K562 (cell line): Measurements from ENCODE around the gene LIPE. TPM values are rescaled to one million over a fixed set of nuclear protein-coding genes. Genes with fewer than 3 reads are reported as not detected.

Experiments used
- CHD1 ChIP-seq: fragments of 200-600 bp; sonication (generic); IDR thresholded peaks from one replicate; pipeline ENCODE4 v1.6.1; 2012; ENCODE audit warnings: mild to moderate bottlenecking, moderate library complexity, low read length, inconsistent platforms
- GATA2 ChIP-seq: sonication (generic); formaldehyde crosslinking; IDR thresholded peaks from 2 replicates; pipeline ENCODE4 v1.4.0; 2020; ENCODE audit warnings: mild to moderate bottlenecking, missing genetic modification reagents
- HMG20B ChIP-seq: fragments of 250-450 bp; sonication (Bioruptor Pico); IDR thresholded peaks from 2 replicates; pipeline ENCODE4 v1.5.0; 2021; ENCODE audit warnings: mild to moderate bottlenecking
- JUN ChIP-seq, 2 experiments: sonication (generic) in 1 of 2; formaldehyde crosslinking in 1 of 2; IDR thresholded peaks; 2 replicates each; pipeline versions ENCODE4 v1.6.1 to v1.8.0; 2012 to 2022; ENCODE audit warnings: borderline replicate concordance in 2 of 2, mild to moderate bottlenecking in 2 of 2, improper control_type of control experiment in 1 of 2, low read depth in 1 of 2, low read length in 1 of 2, missing genetic modification reagents in 1 of 2
- POLR2AphosphoS2 ChIP-seq: IDR thresholded peaks from 2 replicates; pipeline ENCODE4 v1.6.1; 2012; ENCODE audit warnings: low read length, improper control_type of control experiment
- PURB ChIP-seq: sonication (generic); formaldehyde crosslinking; IDR thresholded peaks from 2 replicates; pipeline ENCODE4 v1.9.0; 2021; ENCODE audit warnings: low read depth, mild to moderate bottlenecking, missing genetic modification reagents
- RBBP5 ChIP-seq: fragments of 200-600 bp; sonication (generic); IDR thresholded peaks from 2 replicates; pipeline ENCODE4 v1.6.1; 2012; ENCODE audit warnings: borderline replicate concordance, mild to moderate bottlenecking, low read length, control low read depth, inconsistent platforms; ENCODE audit not compliant: insufficient read depth, poor library complexity, severe bottlenecking
- RBFOX2 ChIP-seq: fragments of 200-400 bp; formaldehyde crosslinking; IDR thresholded peaks from 2 replicates; pipeline ENCODE4 v1.6.1; 2017; ENCODE audit warnings: low read depth, mild to moderate bottlenecking, low read length, moderate library complexity
- RBM14 ChIP-seq: fragments of 200-400 bp; formaldehyde crosslinking; IDR thresholded peaks from 2 replicates; pipeline ENCODE4 v1.6.1; 2018; ENCODE audit warnings: low read depth, mild to moderate bottlenecking, low read length, moderate library complexity, borderline replicate concordance; ENCODE audit not compliant: insufficient read depth
- SIN3A ChIP-seq, 2 experiments: fragments of 150-350 bp in 1 of 2; IDR thresholded peaks; 2 replicates each; pipeline ENCODE4 v1.6.1; 2011 to 2016; ENCODE audit warnings: borderline replicate concordance in 2 of 2, low read depth in 2 of 2, low read length in 2 of 2, mild to moderate bottlenecking in 2 of 2, moderate library complexity in 2 of 2; ENCODE audit not compliant: control insufficient read depth in 1 of 2
- SMAD2 ChIP-seq: fragments of 150-350 bp; IDR thresholded peaks from 2 replicates; pipeline ENCODE4 v1.6.1; 2014; ENCODE audit warnings: low read depth, mild to moderate bottlenecking, low read length
- SMAD3 ChIP-seq: fragments of 450-650 bp; formaldehyde crosslinking; conservative IDR thresholded peaks from 2 replicates; pipeline ENCODE4 v1.4.0; 2020; ENCODE audit warnings: mild to moderate bottlenecking
- ZNF140 ChIP-seq: fragments of 250-450 bp; sonication (Bioruptor Pico); IDR thresholded peaks from 2 replicates; pipeline ENCODE4 v1.8.0; 2021; ENCODE audit warnings: moderate library complexity, mild to moderate bottlenecking, inconsistent platforms
- ZNF143 ChIP-seq: sonication (generic); formaldehyde crosslinking; IDR thresholded peaks from 2 replicates; pipeline ENCODE4 v1.9.0; 2022; ENCODE audit warnings: mild to moderate bottlenecking, missing genetic modification reagents
- polyA plus RNA-seq, 8 experiments: library from polyadenylated mRNA; depleted of rRNA in 4 of 8; stranded (reverse) in 5 of 8; unstranded in 3 of 8; fragments of >200 nt; fragmentation: Nextera tagmentation in 2 of 8; fragmentation: Illumina TruSeq in 1 of 8; extraction: Ambion mirVana in 2 of 8; extraction: Trizol in 1 of 8; gene quantifications; 2 replicates each; pipeline versions ENCODE4 v1.2.1 to v1.2.3, GENCODE V29; 2011 to 2014; ENCODE audit warnings: inconsistent platforms in 1 of 8, missing spikeins in 1 of 8
- total RNA-seq, 7 experiments: library from RNA; depleted of rRNA in 6 of 7; stranded (reverse); fragments of >200 nt in 6 of 7; fragmentation: Illumina TruSeq in 2 of 7; extraction: Trizol in 2 of 7; gene quantifications; 2 replicates each; pipeline versions ENCODE4 v1.2.1 to v1.2.3, GENCODE V29; 2011 to 2021; ENCODE audit warnings: low replicate concordance in 1 of 7
- TF ChIP-seq, protein P1 (sequence below): sonication (generic); formaldehyde crosslinking; IDR thresholded peaks from 2 replicates; pipeline ENCODE4 v1.8.0; 2023; ENCODE audit warnings: missing genetic modification reagents, mild to moderate bottlenecking, borderline replicate concordance
- TF ChIP-seq, protein P2 (sequence below): fragments of 250-450 bp; sonication (Bioruptor Pico); IDR thresholded peaks from 2 replicates; pipeline ENCODE4 v1.5.1; 2021; ENCODE audit warnings: mild to moderate bottlenecking
- TF ChIP-seq, protein P3 (sequence below): fragments of 450-650 bp; IDR thresholded peaks from one replicate; pipeline ENCODE4 v1.6.1; 2018; ENCODE audit warnings: mild to moderate bottlenecking, moderate library complexity; ENCODE audit not compliant: partially characterized antibody

The LIPE gene
- total and polyA plus RNA-seq, 9 of the 15 experiments (the other 6 are each of a cell fraction or from before 2014, with no cell fraction given), result 0.22 TPM; not detected in 8

DNA sequence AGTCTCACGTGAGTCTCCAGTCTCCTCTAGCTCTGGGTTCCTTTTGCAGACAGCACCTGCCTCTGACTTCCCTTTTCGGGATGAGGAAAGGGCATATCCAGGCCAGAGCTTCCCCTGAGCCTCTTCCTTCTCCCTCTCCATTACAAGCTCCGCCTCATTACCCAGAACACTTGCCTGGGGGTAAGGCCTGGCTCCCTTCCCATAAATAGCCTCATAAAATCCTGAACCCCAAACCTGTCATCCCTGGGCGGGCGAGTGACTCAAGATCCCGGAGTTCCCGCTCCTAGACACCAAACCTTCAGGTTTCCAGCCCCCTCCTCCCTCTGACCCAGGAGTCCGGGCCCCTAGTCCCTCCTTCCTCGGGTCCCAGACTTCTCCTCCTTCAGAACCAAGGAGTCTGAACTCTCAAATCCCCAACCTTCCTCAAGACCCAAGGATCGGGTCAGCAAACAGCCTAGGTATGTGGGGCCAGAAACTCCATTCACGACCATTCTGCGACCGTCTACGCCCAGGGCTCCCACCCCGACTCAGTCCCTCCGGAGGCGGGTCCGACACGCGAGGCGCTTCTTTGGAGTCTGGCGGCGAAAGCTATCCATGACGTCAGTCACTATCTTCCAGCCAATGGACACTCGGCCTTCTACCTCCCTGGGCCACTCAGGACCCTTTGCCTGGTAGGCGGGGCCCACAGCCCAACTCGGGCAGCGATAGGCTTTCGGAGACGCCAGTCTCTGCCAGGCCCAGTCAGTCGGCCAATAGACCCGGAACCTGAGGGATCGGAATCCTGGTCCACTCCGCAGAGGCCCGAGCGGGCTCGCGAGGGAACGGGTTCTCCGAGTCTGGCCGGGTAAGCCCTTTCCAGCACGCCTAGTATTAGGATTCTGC is 30.6 kb downstream of the LIPE start (continued):
- no peak for TF ChIP-seq RBM14
- TF ChIP-seq, protein P1, sequence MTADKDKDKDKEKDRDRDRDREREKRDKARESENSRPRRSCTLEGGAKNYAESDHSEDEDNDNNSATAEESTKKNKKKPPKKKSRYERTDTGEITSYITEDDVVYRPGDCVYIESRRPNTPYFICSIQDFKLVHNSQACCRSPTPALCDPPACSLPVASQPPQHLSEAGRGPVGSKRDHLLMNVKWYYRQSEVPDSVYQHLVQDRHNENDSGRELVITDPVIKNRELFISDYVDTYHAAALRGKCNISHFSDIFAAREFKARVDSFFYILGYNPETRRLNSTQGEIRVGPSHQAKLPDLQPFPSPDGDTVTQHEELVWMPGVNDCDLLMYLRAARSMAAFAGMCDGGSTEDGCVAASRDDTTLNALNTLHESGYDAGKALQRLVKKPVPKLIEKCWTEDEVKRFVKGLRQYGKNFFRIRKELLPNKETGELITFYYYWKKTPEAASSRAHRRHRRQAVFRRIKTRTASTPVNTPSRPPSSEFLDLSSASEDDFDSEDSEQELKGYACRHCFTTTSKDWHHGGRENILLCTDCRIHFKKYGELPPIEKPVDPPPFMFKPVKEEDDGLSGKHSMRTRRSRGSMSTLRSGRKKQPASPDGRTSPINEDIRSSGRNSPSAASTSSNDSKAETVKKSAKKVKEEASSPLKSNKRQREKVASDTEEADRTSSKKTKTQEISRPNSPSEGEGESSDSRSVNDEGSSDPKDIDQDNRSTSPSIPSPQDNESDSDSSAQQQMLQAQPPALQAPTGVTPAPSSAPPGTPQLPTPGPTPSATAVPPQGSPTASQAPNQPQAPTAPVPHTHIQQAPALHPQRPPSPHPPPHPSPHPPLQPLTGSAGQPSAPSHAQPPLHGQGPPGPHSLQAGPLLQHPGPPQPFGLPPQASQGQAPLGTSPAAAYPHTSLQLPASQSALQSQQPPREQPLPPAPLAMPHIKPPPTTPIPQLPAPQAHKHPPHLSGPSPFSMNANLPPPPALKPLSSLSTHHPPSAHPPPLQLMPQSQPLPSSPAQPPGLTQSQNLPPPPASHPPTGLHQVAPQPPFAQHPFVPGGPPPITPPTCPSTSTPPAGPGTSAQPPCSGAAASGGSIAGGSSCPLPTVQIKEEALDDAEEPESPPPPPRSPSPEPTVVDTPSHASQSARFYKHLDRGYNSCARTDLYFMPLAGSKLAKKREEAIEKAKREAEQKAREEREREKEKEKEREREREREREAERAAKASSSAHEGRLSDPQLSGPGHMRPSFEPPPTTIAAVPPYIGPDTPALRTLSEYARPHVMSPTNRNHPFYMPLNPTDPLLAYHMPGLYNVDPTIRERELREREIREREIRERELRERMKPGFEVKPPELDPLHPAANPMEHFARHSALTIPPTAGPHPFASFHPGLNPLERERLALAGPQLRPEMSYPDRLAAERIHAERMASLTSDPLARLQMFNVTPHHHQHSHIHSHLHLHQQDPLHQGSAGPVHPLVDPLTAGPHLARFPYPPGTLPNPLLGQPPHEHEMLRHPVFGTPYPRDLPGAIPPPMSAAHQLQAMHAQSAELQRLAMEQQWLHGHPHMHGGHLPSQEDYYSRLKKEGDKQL (CRISPR knock-in tag), result no peak
- TF ChIP-seq SMAD2, result no peak
- TF ChIP-seq SIN3A (IDR thresholded peaks at IDR 0.05; ENCODE audit: borderline replicate concordance in 2 of 2, control insufficient read depth in 1 of 2, low read depth in 2 of 2, low read length in 2 of 2), result no peak
- TF ChIP-seq PURB, result no peak
- TF ChIP-seq JUN (IDR thresholded peaks at IDR 0.05; ENCODE audit: borderline replicate concordance, low read depth, low read length), result peak; percentile 67
- no peak for TF ChIP-seq JUN (CRISPR knock-in tag; IDR thresholded peaks at IDR 0.05; ENCODE audit: borderline replicate concordance)
- TF ChIP-seq, protein P2, sequence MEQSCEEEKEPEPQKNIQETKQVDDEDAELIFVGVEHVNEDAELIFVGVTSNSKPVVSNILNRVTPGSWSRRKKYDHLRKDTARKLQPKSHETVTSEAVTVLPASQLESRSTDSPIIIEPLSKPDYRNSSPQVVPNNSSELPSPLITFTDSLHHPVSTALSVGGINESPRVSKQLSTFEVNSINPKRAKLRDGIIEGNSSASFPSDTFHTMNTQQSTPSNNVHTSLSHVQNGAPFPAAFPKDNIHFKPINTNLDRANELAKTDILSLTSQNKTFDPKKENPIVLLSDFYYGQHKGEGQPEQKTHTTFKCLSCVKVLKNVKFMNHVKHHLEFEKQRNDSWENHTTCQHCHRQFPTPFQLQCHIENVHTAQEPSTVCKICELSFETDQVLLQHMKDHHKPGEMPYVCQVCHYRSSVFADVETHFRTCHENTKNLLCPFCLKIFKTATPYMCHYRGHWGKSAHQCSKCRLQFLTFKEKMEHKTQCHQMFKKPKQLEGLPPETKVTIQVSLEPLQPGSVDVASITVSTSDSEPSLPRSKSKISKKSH, result no peak
- no peak for TF ChIP-seq POLR2AphosphoS2
- no peak for TF ChIP-seq RBBP5
- peak; percentile 84 for TF ChIP-seq RBFOX2
- TF ChIP-seq CHD1, result no peak
- TF ChIP-seq ZNF140 (CRISPR knock-in tag), result no peak
- no peak for TF ChIP-seq SMAD3 (CRISPR knock-in tag)
- peak; percentile 47 for TF ChIP-seq ZNF143
- no peak for TF ChIP-seq GATA2 (CRISPR knock-in tag)
- TF ChIP-seq HMG20B (CRISPR knock-in tag), result no peak
- TF ChIP-seq, protein P3, sequence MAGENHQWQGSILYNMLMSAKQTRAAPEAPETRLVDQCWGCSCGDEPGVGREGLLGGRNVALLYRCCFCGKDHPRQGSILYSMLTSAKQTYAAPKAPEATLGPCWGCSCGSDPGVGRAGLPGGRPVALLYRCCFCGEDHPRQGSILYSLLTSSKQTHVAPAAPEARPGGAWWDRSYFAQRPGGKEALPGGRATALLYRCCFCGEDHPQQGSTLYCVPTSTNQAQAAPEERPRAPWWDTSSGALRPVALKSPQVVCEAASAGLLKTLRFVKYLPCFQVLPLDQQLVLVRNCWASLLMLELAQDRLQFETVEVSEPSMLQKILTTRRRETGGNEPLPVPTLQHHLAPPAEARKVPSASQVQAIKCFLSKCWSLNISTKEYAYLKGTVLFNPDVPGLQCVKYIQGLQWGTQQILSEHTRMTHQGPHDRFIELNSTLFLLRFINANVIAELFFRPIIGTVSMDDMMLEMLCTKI, result no peak
